Medulla oblongata (tissue), 1 donor: ENCODE data around the gene SLC50A1.

Experiments used
- DNase-seq: peaks from one replicate; pipeline ENCODE4 v3.0.0-alpha.2; 2015; ENCODE audit errors: extremely low spot score

SLC50A1 gene

DNA sequence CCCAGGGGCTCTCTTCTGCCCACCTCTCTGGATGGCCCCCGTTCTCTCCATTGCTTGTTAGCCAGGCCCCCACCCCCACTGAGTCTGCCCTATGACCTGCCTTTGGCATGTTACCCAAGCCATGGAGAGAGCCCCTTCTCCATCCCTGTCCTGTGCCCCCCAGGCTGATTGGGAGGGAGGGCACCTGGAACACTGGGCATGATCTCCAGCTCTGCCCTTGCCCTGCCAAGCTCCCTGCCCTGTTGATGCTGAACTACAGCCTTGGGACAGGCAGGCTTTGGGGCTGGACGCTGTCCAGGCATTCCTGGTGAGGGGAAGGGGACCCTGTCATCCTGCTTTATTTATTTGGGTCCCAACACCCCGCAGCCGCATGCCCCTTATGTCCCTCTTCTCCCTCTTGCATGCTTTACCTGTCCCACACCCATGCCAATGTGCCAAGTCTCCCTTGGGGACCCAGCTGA, 48.7 kb downstream of the SLC50A1 start:
- no peak for DNase-seq

DNA sequence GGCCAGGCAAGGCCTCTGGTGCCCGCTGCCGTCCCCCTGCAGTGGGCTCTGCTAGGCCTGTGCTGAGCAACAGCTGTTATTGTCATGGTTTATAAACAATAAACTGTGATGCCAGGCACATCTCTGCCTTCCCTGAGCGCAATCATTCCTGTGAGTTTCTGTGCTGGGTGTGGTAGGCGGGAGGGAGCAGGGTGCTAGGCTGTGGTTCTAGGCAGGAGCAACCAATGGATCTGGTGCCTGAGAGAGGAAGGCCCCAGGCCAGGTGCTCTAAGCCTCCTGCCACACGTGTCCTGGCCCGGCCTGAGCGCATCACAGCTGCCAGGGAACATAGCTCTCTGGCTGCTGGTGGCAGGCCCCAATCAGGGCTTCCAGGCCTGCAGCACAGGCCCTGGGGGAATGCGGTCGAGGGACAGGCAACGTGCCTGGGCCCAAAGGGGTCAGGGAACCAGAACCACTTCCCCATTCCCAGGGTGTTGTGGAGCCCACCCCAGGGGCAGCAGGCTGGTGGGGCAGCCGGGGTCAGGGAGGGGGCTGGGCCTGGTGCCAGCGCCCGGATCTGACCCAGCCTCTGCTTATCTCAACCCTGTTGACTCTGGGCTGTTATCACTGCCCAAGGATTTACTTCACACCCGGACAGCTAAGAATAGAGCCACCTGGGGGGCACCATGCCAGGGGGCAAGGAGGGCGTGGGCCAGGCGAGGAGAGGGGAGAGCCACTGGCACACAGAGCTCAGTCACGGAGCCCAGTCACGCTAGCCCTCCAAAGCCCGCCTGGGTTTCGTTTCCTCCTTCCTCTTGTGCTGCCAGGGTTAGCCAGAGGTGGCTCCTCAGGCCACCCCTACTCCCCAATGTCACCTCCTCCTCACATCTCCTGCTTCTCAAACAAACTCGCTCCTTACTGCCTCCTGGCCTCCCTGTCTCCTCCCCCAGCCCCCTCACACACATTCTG, 49.5 kb downstream of the SLC50A1 start:
- no peak for DNase-seq

DNA sequence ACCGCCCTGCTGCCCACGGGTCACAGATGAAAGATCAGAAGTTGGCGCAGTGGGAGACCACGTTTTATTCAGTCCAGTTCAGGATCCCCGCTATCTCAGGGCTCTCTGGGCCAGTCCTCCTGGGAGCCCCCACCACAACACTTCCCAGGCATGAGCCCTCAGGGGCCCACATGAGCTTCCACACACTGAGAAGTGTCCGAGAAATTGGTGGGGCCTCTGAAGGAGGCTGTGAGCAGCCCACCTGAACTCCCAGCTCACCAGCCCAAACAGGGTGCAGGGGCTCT, 50.1 kb downstream of the SLC50A1 start:
- DNase-seq = no peak

DNA sequence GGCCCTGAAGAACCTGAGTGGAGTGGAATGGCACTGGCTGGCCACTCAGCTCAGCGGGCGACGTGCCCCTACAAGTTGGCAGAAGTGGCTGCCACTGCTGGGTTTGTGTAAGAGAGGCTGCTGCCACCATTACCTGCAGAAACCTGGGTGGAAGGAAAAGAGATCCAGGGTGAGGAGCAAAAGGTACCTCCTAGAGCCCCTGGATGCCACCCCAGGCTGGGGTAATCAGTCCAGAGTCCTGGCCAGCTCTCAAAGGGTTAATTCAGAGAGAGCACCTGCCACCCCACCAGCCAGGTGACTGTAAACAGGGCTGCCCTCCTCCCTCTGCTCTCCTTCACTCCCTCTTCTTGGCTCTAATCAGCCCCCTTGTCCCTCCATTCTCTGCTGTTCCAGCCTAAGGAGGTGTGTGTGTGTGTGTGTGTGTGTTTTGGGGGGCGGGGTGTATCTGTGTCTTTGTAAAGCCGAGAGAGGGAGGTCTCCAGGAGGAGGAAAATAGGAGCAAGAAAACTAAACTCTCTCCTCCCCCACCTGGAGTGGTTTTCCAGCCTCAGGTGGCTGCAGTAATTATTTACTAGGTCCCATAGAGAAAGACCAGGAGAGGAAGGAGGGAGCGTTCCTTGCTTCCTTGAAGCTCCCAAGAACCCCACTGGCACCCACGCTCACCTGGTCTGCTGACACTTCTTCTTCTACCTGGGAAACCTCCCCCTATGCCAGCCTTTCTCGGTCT, 50.6 kb downstream of the SLC50A1 start:
- DNase-seq = no peak

DNA sequence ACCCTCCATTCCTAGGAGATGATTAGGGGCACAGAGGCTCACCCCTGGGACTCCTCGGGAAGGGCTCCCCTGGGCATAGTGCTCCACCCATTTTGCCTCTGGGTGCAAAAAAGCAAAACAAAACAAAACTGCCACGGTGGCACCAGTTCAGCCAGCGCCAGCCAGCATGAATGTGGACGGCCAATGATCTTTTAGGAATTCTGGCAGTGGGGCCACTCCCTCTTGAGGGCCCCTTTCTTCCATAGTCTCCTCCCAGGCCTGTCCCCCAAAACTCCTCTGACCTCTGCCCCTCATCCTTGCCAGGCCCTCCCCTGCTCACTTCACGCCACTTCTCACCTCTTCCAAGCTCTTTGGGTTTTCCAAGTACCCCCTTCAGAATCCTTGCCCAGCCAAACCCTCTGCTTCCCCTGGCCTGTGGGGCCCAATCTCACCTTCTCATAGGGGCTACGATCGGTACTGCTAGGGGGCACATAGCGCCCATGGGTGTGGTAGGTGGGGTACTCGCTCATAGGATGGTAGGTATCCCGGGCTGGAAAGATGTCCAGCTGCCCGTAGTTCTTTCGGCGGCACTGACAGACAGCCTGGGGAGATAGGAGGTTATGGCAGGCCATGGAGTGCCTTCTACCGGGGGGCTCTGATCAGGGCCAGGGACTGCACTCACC, 51.3 kb downstream of the SLC50A1 start:
- DNase-seq = no peak

DNA sequence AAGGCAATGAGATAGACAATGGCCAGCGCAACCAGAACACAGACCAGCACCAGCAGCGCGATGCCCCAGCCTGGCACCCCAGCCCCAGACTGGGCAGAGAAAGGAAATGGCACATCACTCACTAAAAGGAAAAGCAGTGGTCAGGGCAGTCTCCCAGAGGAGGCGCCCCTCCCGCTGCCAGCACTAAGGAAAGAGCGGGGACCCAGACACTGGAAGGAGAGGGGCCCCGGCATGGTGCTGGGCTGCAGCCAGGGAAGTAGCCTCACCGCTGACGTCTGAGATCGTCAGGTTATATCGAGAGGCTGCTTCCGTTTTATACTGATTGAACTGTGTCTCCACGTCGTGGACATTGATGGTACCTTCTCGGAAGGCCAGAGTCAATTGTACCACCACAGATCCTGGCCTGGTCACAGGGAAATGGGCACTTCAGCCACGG, 51.8 kb downstream of the SLC50A1 start:
- no peak for DNase-seq

DNA sequence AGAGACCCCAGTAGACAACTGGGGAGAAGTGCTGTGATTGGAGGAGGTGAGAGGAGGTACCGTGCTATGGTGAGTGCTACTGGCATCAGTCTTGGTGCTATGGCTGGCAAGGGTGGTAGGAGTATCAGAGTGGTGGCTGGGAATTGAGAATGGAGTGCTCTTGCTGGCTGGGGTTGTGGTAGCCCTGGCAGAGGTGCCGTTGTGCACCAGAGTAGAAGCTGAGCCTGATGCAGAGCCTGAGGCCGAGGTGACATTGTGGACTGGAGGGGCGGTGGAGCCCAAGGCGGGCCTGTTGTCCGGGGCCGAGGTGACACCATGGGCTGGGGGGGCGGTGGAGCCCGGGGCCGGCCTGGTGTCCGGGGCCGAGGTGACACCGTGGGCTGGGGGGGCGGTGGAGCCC, 52.6 kb downstream of the SLC50A1 start:
- no peak for DNase-seq
